ENCODE data around the gene PPIP5K1. TPM values are rescaled to one million over a fixed set of nuclear protein-coding genes. Genes with fewer than 3 reads are reported as not detected.

The PPIP5K1 gene
- total RNA-seq: 10 to 100 TPM; 22.3 to 29.2 TPM

GRCh38 chr15:43589778-43590466 is at the start of gene PPIP5K1:
Gene PPIP5K1 (minus strand): TSS chr15:43590208. CDS start chr15:43584504, 5,704 bp downstream.

GRCh38 chr15:43618700-43619099 is 28.7 kb upstream of the PPIP5K1 start, which contains the start of gene STRC:
Gene STRC (minus strand): TSS chr15:43618800. CDS start chr15:43618722, 78 bp downstream.

GRCh38 chr15:43593328-43594190 is 3.6 kb upstream of the PPIP5K1 start, which contains the start of gene CKMT1B:
Gene CKMT1B (plus strand): TSS chr15:43594027. CDS start chr15:43594219, 192 bp downstream.

GRCh38 chr15:43517354-43518196 is 72.4 kb downstream of the PPIP5K1 start, which contains the start of gene MAP1A:
Gene MAP1A (plus strand): TSS chr15:43517608. CDS start chr15:43521474, 3,866 bp downstream.

GRCh38 chr15:43492673-43493601 is 97.1 kb downstream of the PPIP5K1 start, which contains the start of gene TP53BP1:
Gene TP53BP1 (minus strand): TSS chr15:43493156. CDS start chr15:43493043, 113 bp downstream.

Other genes with a start within 250 kb of the PPIP5K1 start
- gene ZSCAN29, start 219.2 kb downstream of the PPIP5K1 start, total RNA-seq: 10 to 100 TPM; 30.9 to 31.3 TPM
- gene TUBGCP4, start 219.1 kb downstream of the PPIP5K1 start, total RNA-seq: 10 to 100 TPM; 25.2 to 30.8 TPM
- 10 to 100 TPM; 27.1 to 27.5 TPM for gene TP53BP1, start 97.1 kb downstream of the PPIP5K1 start, total RNA-seq
- gene MAP1A, start 72.6 kb downstream of the PPIP5K1 start, total RNA-seq: 1 to 10 TPM; 6.4 to 6.5 TPM
- not detected for gene CKMT1B, start 3.8 kb upstream of the PPIP5K1 start, total RNA-seq
- under 1 TPM; 0.36 to 0.55 TPM for gene STRC, start 28.6 kb upstream of the PPIP5K1 start, total RNA-seq
- 1 to 10 TPM; 3.0 to 4.0 TPM for gene CATSPER2, start 58.6 kb upstream of the PPIP5K1 start, total RNA-seq
- gene CKMT1A, start 103.7 kb upstream of the PPIP5K1 start, total RNA-seq: not detected
- gene PDIA3, start 156.2 kb upstream of the PPIP5K1 start, total RNA-seq: 100 to 1,000 TPM; 286 to 288 TPM
- gene ELL3, start 186.8 kb upstream of the PPIP5K1 start, total RNA-seq: 1 to 10 TPM; 1.7 to 2.7 TPM
- 100 to 1,000 TPM; 923 to 940 TPM for gene SERF2, start 202.1 kb upstream of the PPIP5K1 start, total RNA-seq
- under 1 TPM in 1 of 2 experiments, not detected in 1; 0.24 TPM for gene SERINC4, start 210.0 kb upstream of the PPIP5K1 start, total RNA-seq
- gene HYPK, start 210.4 kb upstream of the PPIP5K1 start, total RNA-seq: 10 to 100 TPM; 15.3 to 17.2 TPM
- 10 to 100 TPM; 26.1 to 31.4 TPM for gene MFAP1, start 234.5 kb upstream of the PPIP5K1 start, total RNA-seq
- 10 to 100 TPM; 53.1 to 54.1 TPM for gene WDR76, start 236.8 kb upstream of the PPIP5K1 start, total RNA-seq

All from activated naive CD4-positive, alpha-beta T cell treated with anti-CD3 and anti-CD28 coated beads, Interleukin-2, amount 10 ng/mL, durations not matched to agents 5 hours and 36 hours (primary cell).